Activated CD8-positive, alpha-beta memory T cell treated with anti-CD3 and anti-CD28 coated beads for 48 hours (primary cell): Measurements from ENCODE around the gene MGME1.

ENCODE experiments used
- DNase-seq, 3 experiments: peaks; one replicate each; pipeline ENCODE4 v3.0.0-alpha.2; 2020; ENCODE audit warnings: low read depth in 2 of 3, low spot score in 2 of 3

MGME1 gene

DNA sequence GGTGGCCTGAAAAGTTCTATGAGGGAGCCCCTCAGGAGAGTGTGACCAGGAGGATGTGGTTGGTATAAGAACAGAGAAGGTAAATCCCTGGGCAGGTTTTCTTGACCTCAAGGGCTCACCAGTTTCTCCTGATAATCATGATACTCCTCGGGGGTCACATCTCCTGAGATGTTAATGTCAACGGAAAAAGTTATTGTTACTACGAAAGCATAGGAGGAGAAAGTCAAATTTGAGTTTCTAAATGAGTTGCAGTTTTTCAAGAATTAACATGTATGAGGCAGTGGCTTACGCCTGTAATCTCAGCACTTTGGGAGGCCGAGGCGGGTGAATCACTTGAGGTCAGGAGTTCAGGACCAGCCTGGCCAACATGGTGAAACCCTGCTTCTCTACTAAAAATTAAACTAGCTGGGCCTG, 23.4 kb downstream of the MGME1 start:
- peak in 1 of 3 experiments; percentile 12 for DNase-seq

DNA sequence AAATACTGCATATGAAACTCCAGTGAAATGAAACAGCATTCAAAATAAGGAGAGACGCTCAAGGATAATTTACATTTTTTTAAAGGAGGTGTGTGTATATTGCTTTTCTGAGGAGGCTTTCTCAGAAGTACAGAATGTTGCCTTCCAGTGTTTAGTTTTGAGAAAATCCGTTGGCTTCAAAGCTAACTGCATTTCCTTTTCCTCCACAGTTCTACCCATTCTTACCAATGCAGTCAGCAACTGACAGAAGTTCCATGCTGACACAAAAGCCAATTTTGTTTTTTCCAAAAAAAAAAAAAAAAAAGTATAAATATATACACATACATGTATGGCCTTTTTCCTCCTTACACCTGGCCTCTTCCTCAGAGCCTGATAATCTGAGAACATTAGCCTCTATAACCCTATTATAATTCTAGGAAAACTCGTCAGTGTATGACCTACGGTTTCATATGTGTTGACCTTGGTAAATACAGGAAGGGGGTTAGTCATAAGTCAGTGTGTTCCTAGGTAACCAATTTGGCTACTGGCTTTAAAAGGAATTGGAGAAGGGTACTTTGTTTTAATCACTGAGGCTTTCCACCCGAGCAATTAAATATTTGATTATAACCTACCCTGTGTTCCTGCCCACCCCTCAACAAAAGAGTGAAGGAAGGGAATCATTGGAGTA, 24.2 kb downstream of the MGME1 start:
- no peak for DNase-seq

DNA sequence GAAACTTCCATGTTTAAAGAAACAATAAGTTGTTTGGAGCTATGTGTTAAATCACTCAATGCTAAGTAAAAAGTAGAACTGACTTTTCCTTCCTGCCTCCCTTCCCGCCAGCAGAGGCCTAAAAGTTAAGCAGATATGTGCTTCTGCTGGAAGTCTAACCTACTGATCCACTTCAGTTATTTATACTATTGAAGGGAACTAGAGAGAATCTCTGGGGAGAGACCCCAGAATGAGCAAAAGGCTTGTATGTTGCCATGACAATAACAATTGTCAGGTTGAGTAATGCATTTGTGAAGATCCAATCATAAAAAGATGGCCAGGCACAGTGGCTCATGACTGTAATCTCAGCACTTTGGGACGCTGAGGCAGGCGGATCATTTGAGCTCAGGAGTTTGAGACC, 24.7 kb downstream of the MGME1 start:
- DNase-seq: no peak

DNA sequence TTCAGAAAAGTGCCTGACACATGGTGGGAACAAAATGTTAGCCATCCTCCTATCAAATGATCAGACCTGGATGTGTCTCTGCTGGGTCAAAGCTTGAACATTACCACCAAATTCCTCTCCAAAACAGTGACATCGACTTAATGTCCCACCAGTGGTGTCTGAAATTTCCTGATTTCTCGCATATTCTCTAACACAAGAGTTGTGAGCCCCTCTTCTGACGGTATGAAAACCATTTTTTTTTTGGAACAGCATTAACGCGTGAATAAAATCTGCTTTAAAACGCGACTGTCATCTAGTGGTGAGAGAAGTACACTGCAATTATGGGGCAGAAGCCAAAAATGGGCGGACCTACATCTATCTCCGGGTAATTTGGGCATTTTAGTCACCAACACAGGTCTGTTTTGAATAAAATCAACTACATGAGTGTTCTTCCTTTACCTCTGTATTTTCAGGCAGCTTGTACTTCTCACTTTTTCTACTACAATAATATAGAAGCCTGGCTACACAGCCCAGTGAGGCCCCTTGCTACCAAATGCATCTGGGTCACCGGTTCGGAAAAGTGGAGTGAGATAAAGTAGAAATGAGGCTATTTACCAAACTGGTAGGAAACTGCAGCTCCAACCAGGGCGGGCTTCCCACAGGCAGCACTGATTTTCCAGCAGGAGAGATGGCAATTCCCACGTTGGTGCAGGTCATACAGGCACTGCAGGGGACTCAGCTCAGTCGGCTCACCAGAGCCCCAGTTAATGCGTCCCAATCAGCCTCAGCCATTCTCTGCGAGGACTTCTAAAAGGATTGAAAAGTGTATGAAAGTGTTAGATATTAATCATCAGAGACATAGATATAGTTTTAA, 27.4 kb downstream of the MGME1 start:
- no peak for DNase-seq

DNA sequence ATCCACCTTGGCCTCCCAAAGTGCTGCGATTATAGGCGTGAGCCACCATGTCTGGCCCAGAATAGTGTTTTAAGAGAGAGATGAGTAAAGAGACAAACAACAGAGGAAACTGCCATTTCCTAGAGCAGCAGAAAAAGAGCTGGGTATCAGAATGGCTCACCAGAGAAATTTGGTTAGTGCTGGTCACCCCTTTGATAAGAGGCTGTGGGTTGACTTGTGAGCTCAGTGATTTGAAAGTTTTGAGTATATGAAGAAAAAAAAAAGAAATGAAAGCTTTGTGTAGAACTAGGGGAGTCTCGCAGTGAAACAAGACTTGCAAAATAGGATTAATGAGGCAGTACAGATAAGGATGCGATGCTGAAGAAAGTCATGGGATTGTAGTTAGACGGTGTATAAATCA, 29.6 kb downstream of the MGME1 start:
- no peak for DNase-seq

DNA sequence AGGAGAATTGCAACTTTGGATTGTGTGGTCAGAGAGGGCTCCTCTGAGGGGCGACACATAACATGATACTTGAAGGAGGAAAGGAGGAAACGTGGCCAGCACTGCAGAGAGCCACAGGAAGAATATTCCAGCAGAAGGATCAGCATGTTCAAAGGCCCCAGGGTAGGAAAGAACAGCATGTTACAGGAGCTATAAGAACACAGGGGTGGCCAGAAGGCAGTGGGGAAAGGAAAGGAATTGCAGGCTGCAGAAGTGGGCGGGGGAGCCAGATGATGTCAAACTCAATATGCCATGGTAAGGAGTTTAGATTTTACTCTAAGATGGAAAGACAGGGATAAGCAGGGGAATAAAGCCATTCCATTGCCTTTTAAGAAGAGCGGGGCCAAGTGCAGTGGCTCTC, 30.7 kb downstream of the MGME1 start:
- no peak for DNase-seq

DNA sequence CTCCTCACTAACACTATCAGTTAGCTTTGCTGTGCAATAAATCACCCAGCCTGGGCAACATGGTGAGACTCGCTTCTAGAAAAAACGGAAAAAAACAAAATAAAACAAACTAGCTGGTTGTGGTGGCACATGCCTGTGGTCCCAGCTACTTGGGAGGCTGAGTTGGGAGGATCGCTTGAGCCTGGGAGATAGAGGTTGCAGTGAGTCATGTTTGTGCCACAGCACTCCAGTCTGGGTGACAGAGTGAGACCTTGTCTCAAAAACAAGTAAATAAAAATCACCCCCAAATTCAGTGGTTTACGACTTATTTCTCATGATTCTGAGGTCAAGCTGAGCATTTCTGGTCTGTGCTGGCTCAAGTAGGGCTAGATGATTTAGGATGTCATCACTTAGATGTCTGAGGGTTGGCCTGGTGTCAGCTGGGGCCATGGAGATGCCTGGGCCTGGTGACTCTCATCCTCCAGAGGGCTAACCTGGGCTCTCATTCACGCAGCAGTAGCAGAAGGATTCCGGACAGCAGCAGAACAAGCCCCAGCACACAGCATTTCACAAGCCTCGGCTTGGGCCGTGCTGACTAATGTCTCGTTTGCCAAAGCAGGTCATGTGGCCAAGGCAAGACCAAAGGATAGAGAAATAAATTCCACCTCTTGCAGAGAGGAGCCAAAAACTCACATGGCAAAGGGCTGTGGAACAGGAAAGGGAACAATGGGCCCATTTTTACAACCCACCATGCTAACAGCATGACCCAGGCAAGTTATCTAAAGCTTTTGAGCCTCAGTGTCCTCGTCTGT, 32.5 kb downstream of the MGME1 start:
- no peak for DNase-seq

DNA sequence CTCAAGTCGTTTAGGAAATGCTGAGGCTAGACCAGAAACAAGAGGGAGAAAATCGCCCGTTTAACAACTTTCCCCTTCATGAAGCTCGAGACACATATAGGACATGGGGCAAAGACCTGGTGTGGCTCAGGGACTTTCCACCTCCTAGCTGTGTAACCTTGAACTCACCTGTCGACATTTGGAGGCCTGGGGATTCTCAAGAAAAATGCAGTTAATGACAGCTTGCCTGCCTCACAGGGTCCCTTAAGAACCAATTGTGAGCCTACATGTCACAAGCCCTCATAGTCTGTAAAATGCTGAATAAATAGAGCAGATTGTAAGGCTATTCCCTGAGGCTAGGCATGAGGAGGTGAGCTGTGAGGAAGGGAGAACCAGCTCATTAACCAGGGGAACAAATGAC, 35.1 kb downstream of the MGME1 start:
- no peak for DNase-seq

DNA sequence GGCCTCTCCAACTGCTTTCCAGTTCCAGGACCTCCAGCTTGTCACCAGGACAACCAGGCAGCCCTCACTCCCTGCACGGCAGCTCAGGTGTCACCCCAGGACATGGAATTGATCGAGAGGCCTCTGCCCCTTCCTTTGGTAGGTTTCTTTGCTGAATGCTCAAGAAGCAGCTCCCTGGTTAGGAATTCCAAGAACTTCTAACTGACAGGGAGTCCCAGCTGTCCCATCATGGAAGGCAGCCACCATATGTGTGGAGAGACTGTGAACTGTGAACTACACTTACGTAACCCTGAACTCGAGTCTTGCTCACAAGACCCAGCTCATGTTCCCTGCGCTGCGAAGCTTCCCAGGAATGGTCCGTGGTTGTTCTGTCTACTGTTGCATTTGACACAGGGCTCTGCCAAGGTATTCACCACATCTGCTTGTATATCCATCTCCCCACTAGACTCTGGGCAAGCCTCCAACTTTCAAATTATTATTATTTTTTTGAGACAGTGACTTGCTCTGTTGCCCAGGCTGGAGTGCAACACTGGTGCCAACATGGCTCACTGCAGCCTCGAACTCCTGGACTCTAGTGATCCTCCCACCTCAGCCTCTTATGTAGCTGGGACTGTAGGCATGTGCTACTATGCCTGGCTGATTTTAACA, 35.7 kb downstream of the MGME1 start:
- no peak for DNase-seq

DNA sequence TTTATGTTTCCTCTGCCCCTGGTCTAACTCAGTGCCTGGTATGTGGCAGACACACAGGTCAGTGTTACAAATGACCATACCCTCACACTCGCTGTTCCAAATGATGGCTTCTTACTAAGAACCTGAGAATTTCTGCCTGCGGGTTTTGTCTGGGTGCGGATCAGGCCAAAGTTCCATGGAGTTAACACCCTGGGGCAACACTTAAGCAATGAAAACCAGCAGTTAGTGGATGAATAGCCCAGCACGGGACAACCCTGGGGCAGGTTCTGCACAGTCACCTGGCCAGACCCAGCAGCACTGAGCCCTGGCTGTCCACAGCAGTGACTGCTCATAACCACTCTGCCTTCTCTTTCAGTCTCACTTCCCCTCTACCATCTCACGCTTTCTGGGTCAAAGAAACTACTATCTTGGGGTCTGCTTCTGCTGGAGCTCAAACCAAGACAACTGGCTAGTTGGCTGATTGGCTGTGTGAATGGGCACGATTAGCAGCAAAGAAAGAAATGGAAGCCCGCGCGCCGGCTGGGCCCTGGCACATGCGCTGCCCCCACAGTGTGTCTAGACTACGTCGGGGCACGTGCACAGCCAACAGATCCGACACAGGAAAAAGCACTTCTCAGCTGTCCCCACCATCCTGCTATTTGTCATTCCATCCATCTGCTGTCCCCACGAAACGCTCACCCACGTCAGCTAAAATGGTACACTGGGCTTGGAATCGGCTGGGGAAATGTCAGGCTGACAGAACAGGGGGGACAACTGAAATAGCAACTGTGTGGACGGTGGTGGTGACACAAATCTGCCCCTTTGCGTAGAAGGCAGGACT, 36.6 kb downstream of the MGME1 start:
- DNase-seq: no peak

DNA sequence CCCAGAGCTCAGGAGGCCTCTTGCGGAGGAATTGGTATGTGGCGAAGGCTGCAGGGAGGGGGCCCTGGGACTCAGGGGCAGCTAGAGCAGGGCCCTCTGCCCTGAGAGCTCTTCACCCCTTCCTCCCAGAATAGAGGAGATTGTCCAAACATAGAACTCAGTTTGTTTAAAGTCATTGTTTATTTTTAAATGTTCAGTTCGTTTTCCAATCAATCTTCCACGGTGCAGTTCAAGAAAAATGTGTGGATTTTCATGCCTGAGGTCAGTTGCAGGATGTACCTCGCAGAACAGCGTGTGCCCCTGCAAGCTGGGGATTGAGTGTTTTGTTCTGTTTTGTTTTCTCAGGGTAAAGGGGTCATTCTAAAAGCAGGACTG, 37.2 kb downstream of the MGME1 start:
- no peak for DNase-seq

DNA sequence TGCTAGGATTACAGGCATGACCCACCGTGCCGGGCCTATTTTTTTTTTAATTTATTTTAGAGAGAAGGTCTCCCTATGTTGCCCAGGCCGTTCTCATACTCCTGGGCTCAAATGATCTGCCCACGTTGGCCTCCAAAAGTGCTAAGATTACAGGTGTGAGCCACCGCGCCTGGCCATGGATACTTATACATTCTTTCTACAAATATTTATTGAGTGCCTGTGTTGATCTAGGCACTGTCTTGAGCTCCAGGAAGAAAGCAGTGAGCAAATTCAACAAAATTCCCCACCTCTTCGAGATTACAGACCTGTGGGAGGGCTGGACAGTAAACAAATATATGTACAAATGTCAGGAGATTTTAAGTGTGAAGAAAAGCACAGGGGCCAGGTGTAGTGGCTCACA, 37.9 kb downstream of the MGME1 start:
- no peak for DNase-seq

DNA sequence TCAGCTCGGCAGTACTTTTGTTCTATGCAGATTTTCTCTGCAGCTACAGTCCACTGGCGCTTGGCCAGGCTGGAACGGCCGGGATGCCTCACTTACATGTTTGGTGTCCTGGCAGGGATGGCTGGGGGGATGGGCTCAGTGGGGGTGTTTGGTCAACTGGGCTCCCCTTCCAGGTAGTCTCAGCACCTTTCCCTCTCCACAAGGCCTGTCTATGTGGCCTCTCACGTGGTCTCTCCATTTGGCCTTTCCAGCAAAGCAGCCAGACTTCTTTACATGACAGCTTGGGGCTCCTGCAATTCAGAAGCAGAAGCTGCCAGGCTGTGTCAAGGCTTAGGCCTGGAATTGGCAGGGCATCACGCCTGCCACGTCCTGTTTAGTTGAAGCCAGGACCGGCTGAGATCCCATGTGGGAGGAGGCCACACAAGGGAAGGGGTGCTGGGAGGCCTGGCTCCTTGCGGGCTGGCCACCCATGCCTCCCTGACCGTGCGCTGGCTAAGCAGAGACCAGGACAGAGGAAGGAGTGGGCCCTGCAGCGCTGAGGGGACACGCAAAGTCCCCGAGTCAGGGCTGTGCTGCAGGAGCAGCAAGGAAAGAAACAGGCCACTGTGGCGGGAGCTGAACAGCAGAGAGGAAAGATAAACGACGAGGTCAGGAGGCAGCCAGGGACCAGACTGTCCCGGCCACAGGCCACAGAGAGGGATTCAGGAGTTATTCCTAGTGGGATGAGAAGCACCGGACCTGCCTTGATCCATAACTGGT, 38.9 kb downstream of the MGME1 start:
- no peak for DNase-seq

DNA sequence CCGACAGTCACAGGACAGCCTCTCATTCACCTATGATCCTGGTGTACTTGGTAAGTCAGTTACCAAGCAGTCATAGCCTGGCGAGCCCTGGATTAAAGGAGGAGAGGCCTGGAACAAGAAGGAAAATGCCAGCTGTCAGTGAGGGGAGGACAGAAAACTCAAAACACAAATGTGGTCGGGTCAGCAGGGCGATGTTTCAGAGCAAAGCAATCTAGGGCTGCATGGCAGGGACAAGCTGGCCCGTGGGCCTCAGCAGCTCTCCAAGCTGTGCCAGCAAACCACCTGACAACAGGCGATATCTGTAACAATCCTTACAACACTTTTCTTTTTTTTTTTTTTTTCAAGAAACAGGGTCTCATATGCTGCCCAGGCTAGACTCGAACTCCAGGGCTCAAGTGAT, 40.3 kb downstream of the MGME1 start:
- no peak for DNase-seq

DNA sequence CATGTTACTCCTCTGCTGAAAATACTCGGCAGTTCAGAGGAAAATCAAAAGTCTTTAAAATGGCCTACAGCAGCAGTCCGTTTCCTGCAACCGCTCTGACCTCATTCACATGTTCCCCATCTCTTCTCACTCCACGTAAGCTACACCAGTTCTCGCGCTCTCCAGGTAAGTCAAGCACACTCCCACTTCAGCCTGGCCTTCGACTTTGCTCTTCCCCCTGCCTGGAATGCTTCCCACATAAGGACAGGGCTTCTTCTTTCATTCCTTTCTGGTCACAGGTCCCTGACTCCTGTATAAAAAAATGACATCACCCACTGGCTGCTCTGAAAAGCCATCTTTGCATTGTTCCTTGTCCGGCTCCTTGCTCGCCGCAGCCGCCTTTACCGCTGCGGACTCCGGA, 42.7 kb downstream of the MGME1 start:
- no peak for DNase-seq

DNA sequence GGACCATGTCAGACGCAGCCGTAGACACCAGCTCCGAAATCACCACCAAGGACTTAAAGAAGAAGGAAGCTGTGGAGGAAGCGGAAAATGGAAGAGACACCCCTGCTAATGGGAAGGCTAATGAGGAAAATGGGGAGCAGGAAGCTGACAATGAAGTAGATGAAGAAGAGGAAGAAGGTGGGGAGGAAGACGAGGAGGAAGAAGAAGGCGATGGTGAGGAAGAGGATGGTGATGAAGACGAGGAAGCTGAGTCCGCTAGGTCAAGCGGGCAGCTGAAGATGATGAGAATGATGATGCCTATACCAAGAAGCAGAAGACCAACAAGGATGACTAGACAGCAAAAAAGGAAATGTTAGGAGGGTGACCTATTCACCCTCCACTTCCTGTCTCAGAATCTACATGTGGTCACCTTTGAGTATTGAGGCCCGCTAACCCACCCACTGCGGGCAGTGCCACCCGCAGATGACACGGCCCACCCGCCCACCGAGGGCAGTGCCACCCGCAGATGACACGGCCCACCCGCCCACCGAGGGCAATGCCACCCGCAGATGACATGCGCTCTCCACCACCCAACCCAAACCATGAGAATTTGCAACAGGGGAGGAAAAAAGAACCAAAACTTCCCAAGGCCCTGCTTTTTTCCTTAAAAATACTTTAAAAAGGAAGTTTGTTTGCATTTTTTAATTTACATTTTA, 43.3 kb downstream of the MGME1 start:
- DNase-seq: no peak

DNA sequence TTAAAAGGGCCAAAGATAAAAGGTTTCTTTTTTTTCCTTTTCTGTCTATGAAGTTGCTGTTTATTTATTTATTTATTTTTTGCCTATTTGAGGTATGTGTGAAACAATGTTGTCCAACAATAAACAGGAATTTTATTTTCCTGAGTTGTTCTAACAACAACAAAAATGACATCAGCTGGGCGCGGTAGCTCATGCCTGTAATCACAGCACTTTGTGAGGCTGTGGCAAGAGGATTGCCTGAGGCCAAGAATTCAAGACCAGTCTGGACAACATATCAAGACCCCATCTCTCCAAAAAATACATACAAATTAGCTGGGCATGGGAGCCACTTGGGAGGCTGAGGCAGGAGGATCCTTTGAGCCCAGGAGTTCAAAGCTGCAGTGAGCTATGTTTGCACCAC, 44.1 kb downstream of the MGME1 start:
- no peak for DNase-seq

DNA sequence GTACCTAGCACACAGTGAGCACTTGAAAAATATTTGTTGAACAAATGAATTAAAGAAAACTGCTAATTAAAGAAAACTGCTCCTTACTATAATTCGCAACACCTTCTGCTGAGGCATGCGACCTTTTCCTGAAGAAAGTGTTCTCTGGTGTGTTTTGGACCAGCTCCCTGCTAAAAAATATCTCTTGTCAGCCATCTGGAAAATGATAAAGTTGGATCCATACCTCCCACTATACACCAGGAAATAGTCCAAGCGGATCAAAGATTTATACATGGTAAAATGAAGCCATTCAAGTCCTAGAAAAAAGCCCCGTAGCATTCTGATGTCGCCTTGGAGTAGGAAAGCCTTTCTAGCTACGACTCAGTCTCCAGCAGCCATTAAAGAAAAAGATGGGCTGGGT, 45.6 kb downstream of the MGME1 start:
- no peak for DNase-seq

DNA sequence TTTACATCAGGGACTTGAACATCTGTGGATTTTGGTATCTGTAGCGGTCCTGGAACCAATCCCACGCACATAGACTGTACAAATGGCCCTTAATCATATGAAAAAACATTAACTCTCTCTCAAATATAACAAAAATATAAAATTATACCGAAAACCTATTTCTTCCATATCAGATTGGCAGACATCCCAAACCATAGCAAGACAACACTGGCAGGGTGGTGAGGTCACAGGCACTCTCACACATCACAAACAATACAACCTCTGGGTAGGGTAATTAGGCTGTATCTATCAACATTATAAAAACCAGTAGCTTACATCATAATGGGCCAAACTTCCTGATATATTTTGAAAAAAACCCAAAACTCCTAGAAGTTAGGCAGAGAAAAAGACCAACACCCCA, 48.0 kb downstream of the MGME1 start:
- no peak for DNase-seq
